NOMO-1 treated with dmso at 0.1 percent for 144 hours (cell line): ENCODE data around the gene TENT4B.

Source experiments
- DNase-seq: peaks from one replicate; lab custom pipeline; 2025; ENCODE audit not compliant: unreplicated experiment; lab: John Stamatoyannopoulos, UW

Gene TENT4B

GRCh38 chr16:50192386-50193050 is 39.4 kb downstream of the TENT4B start:
- DNase-seq, result no peak

GRCh38 chr16:50193594-50193993 is 40.5 kb downstream of the TENT4B start:
- no peak for DNase-seq

- no peak for DNase-seq
Measured at GRCh38 chr16:50195276-50195675, 42.2 kb downstream of the TENT4B start.

- DNase-seq, result no peak
Measured at GRCh38 chr16:50195756-50196155, 42.6 kb downstream of the TENT4B start.

- DNase-seq, result no peak
Measured at GRCh38 chr16:50197582-50197981, 44.5 kb downstream of the TENT4B start.

GRCh38 chr16:50198802-50199403 is 45.8 kb downstream of the TENT4B start:
- DNase-seq, result no peak

- DNase-seq, result no peak
Measured at GRCh38 chr16:50201787-50202186, 48.7 kb downstream of the TENT4B start.

- DNase-seq, result no peak
Measured at GRCh38 chr16:50202926-50203624, 50.0 kb downstream of the TENT4B start.

GRCh38 chr16:50203681-50204080 is 50.6 kb downstream of the TENT4B start:
- DNase-seq, result no peak

GRCh38 chr16:50204453-50205108 is 51.5 kb downstream of the TENT4B start:
- DNase-seq, result no peak

- no peak for DNase-seq
Measured at GRCh38 chr16:50207652-50208051, 54.5 kb downstream of the TENT4B start.

- DNase-seq, result no peak
Measured at GRCh38 chr16:50208460-50208931, 55.4 kb downstream of the TENT4B start.

GRCh38 chr16:50209546-50210265 is 56.6 kb downstream of the TENT4B start:
- peak; percentile 51 for DNase-seq

- DNase-seq, result peak; percentile 78
Measured at GRCh38 chr16:50210266-50211038, 57.3 kb downstream of the TENT4B start.

GRCh38 chr16:50213939-50214519 is 60.9 kb downstream of the TENT4B start:
- no peak for DNase-seq

- no peak for DNase-seq
Measured at GRCh38 chr16:50215680-50216079, 62.6 kb downstream of the TENT4B start.

- DNase-seq, result no peak
Measured at GRCh38 chr16:50216231-50216630, 63.1 kb downstream of the TENT4B start.

- DNase-seq, result no peak
Measured at GRCh38 chr16:50219402-50219975, 66.4 kb downstream of the TENT4B start.

GRCh38 chr16:50224286-50224685 is 71.2 kb downstream of the TENT4B start:
- no peak for DNase-seq

GRCh38 chr16:50227120-50227519 is 74.0 kb downstream of the TENT4B start:
- DNase-seq, result no peak
